Neural progenitor cell (in vitro differentiated cells): ENCODE measurements around the gene LRRC46. TPM values are rescaled to one million over a fixed set of nuclear protein-coding genes. Genes with fewer than 3 reads are reported as not detected.

Experiments
- DNase-seq: peaks from one replicate; pipeline ENCODE4 v3.0.0-alpha.2; 2016; ENCODE audit warnings: low spot score
- H2AFZ ChIP-seq: fragments of 200-600 bp; sonication (generic); replicated peaks from 2 replicates; pipeline ENCODE4 v1.6.1; 2016; ENCODE audit warnings: antibody characterized with exemption
- H3F3A ChIP-seq: fragments of 200-600 bp; sonication (generic); 2 replicates; pipeline ENCODE4 v1.6.1; 2016; ENCODE audit warnings: antibody characterized with exemption, low read depth
- H3K27ac ChIP-seq: fragments of 200-600 bp; sonication (generic); 2 replicates; pipeline ENCODE4 v1.5.1; 2016; ENCODE audit warnings: mild to moderate bottlenecking
- H3K27me3 ChIP-seq: fragments of 200-600 bp; sonication (generic); 2 replicates; pipeline ENCODE4 v1.6.1; 2016; ENCODE audit warnings: mild to moderate bottlenecking, moderate library complexity
- H3K36me3 ChIP-seq: fragments of 200-600 bp; sonication (generic); 2 replicates; pipeline ENCODE4 v1.5.1; 2016
- H3K4me1 ChIP-seq: fragments of 200-600 bp; sonication (generic); 2 replicates; pipeline ENCODE4 v1.6.1; 2016; ENCODE audit warnings: mixed run types
- H3K4me2 ChIP-seq: fragments of 200-600 bp; sonication (generic); 2 replicates; pipeline ENCODE4 v1.6.1; 2016
- H3K4me3 ChIP-seq: fragments of 200-600 bp; sonication (generic); 2 replicates; pipeline ENCODE4 v1.5.1; 2016
- H3K79me2 ChIP-seq: fragments of 200-600 bp; sonication (generic); 2 replicates; pipeline ENCODE4 v1.6.1; 2016; ENCODE audit warnings: low read depth
- H3K9ac ChIP-seq: fragments of 200-600 bp; sonication (generic); 2 replicates; pipeline ENCODE4 v1.6.1; 2016
- H3K9me3 ChIP-seq: fragments of 200-600 bp; sonication (generic); 2 replicates; pipeline ENCODE4 v1.5.1; 2016; ENCODE audit warnings: low read depth
- H4K20me1 ChIP-seq: fragments of 200-600 bp; sonication (generic); 2 replicates; pipeline ENCODE4 v1.6.1; 2016; ENCODE audit warnings: low read depth
- H3K27ac Mint-ChIP-seq: 3 replicates; pipeline ENCODE4 v1.8.0; 2021; ENCODE audit warnings: mixed read lengths
- H3K27me3 Mint-ChIP-seq: 2 replicates; pipeline ENCODE4 v1.8.0; 2022; ENCODE audit warnings: low read depth, mild to moderate bottlenecking, inconsistent platforms, moderate library complexity, mixed read lengths; ENCODE audit not compliant: insufficient read depth
- H3K36me3 Mint-ChIP-seq: 3 replicates; pipeline ENCODE4 v1.8.0; 2021; ENCODE audit warnings: mixed read lengths
- H3K4me1 Mint-ChIP-seq: 3 replicates; pipeline ENCODE4 v1.8.0; 2021; ENCODE audit warnings: mixed read lengths
- H3K4me3 Mint-ChIP-seq: 3 replicates; pipeline ENCODE4 v1.8.0; 2021; ENCODE audit warnings: mild to moderate bottlenecking, moderate library complexity, mixed read lengths
- H3K9me3 Mint-ChIP-seq: 3 replicates; pipeline ENCODE4 v1.8.0; 2020; ENCODE audit warnings: mixed read lengths
- EZH2 ChIP-seq: fragments of 200-600 bp; sonication (generic); IDR thresholded peaks from 2 replicates; pipeline ENCODE4 v1.6.1; 2017; ENCODE audit warnings: antibody characterized with exemption, mild to moderate bottlenecking, moderate library complexity
- EZH2phosphoT487 ChIP-seq: fragments of 200-600 bp; sonication (generic); IDR thresholded peaks from 2 replicates; pipeline ENCODE4 v1.6.1; 2017; ENCODE audit warnings: antibody characterized with exemption
- total RNA-seq: library from RNA; depleted of rRNA; stranded (reverse); fragments of >200 nt; gene quantifications from 2 replicates; pipeline ENCODE4 v1.2.3, GENCODE V29; 2015; ENCODE audit warnings: low replicate concordance
- TF ChIP-seq, protein P1 (sequence below): fragments of 200-600 bp; sonication (generic); IDR thresholded peaks from 2 replicates; pipeline ENCODE4 v1.5.1; 2017; ENCODE audit warnings: antibody characterized with exemption, mild to moderate bottlenecking

Gene LRRC46
- total RNA-seq, 1 donor from 2014 or later = 0.06 TPM

DNA sequence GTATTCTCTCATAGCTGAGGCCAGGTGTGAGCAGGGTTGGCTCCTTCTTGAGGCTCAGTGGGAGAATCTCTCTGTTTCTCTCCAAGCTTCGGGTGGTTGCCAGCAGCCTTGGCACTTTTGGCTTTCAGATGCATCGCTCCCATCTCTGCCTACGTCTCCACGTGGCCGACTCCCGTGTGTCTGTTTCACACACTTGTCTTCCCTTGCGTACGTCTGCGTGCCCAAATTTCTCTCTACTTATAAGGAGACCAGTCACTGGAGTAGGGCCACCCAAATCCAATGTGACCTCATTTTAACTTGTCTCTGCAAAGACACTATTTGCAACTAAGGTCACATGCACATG lies 24.6 kb upstream of the LRRC46 start:
- no peak overlapping the region for H3K4me3 ChIP-seq
- H3K79me2 ChIP-seq = no peaks in the 10 kb centered on the region
- no peaks in the 10 kb centered on the region for H3K36me3 Mint-ChIP-seq
- peaks cover 7% of the 10 kb centered on the region for H3K4me1 Mint-ChIP-seq
- H3K27me3 ChIP-seq = peaks cover 7% of the 10 kb centered on the region
- DNase-seq = no peak
- H3K27me3 Mint-ChIP-seq = peaks cover 20% of the 10 kb centered on the region
- H3K27ac ChIP-seq = no peak overlapping the region
- TF ChIP-seq EZH2phosphoT487 = no peak
- TF ChIP-seq, protein P1, sequence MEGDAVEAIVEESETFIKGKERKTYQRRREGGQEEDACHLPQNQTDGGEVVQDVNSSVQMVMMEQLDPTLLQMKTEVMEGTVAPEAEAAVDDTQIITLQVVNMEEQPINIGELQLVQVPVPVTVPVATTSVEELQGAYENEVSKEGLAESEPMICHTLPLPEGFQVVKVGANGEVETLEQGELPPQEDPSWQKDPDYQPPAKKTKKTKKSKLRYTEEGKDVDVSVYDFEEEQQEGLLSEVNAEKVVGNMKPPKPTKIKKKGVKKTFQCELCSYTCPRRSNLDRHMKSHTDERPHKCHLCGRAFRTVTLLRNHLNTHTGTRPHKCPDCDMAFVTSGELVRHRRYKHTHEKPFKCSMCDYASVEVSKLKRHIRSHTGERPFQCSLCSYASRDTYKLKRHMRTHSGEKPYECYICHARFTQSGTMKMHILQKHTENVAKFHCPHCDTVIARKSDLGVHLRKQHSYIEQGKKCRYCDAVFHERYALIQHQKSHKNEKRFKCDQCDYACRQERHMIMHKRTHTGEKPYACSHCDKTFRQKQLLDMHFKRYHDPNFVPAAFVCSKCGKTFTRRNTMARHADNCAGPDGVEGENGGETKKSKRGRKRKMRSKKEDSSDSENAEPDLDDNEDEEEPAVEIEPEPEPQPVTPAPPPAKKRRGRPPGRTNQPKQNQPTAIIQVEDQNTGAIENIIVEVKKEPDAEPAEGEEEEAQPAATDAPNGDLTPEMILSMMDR = no peak
- TF ChIP-seq EZH2 = no peak
- H4K20me1 ChIP-seq = no peaks in the 10 kb centered on the region
- no peak overlapping the region for H3K9ac ChIP-seq
- H3K4me1 ChIP-seq = no peaks in the 10 kb centered on the region
- H3K4me2 ChIP-seq = no peak overlapping the region
- H3K4me3 Mint-ChIP-seq = no peak overlapping the region
- no peaks in the 10 kb centered on the region for H3K9me3 Mint-ChIP-seq
- no peak overlapping the region for H3K27ac Mint-ChIP-seq
- no peaks in the 10 kb centered on the region for H3K9me3 ChIP-seq
- no peaks in the 10 kb centered on the region for H3F3A ChIP-seq
- no peak overlapping the region for H2AFZ ChIP-seq
- no peaks in the 10 kb centered on the region for H3K36me3 ChIP-seq

DNA sequence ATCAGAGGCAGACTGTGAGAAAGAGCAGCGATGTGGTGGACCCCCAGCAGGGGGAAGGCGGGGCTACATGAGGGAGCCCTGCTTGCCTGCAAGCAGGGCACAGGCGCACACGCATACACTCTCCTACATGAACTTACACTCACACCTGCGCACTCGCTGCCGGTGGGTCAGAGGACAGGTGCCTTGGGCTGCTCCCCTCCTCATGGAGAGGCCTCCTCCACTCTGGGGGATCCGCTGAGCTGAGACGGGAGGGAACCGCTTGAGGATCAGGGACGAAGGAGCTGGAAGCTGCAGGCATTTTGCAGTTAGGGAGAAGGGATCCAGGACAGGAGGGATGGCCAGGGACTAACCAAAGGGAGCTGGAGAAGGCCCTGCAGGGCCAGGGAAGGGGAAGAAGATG lies 24.0 kb upstream of the LRRC46 start:
- Histone ChIP-seq H4K20me1 (no peaks in the 10 kb centered on the region), H3K4me3 (no peak overlapping the region), H3K4me1 (no peaks in the 10 kb centered on the region), H3K4me2 (no peak overlapping the region), H3K9ac (no peak overlapping the region), H3K27me3 (peaks cover 7% of the 10 kb centered on the region), H3K9me3 (no peaks in the 10 kb centered on the region), H3K27ac (no peak overlapping the region), H3K36me3 (no peaks in the 10 kb centered on the region), H3K79me2 (no peaks in the 10 kb centered on the region), H2AFZ (no peak overlapping the region), H3F3A (no peaks in the 10 kb centered on the region)
- Mint-ChIP-seq H3K4me3 (no peak overlapping the region), H3K4me1 (peaks cover 7% of the 10 kb centered on the region), H3K36me3 (peaks cover 3% of the 10 kb centered on the region), H3K27ac (no peak overlapping the region), H3K9me3 (no peaks in the 10 kb centered on the region), H3K27me3 (peaks cover 20% of the 10 kb centered on the region)
- TF ChIP-seq, protein P1 = no peak
- TF ChIP-seq EZH2phosphoT487 = no peak
- TF ChIP-seq EZH2 = no peak
- no peak for DNase-seq

DNA sequence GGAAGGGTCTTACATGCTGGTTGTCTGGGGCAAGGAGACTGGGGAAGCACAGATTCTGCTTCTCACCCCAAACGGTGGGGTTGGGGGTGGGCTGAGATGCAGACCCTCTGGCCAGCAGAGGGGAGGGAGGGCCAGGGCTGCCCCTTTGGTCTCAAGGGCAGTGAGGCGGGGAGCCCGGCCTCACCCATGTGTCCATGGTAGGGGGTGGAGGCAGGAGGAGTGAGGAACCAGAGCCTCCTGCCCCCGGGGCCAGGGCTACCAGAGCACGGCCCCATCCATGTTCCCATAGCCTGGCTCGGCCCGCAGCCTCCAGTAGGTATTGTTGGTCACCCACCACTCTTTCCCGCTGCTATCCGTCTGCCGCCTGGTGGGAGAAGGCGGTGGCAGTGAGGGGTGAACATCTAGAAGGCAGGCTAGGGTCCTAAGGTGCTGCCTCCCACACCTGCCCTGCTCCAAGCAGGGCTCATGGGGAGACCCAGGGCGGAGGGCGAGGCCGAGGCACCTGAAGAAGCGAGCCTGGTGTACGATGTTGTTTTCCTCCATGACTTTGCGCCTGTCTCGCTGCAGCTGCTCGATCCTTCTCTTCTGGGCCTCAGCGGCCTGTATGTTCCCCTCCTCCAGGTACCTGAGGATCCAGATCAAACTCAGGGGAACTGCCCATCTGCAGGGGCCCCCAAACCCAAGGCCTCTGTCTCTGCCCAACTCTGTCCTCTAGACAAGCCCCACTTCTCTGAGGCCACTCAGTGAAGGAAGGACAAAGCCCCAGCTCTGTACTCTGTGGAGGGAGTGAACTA lies 23.2 kb upstream of the LRRC46 start:
- Histone ChIP-seq H3K79me2 (no peaks in the 10 kb centered on the region), H3K9me3 (no peaks in the 10 kb centered on the region), H3K4me1 (no peaks in the 10 kb centered on the region), H3K4me3 (no peak overlapping the region), H3K27me3 (peaks cover 7% of the 10 kb centered on the region), H2AFZ (no peak overlapping the region), H3K27ac (no peak overlapping the region), H3K36me3 (no peaks in the 10 kb centered on the region), H3K9ac (no peak overlapping the region), H3K4me2 (no peak overlapping the region), H4K20me1 (no peaks in the 10 kb centered on the region), H3F3A (no peaks in the 10 kb centered on the region)
- H3K27ac Mint-ChIP-seq = no peak overlapping the region
- DNase-seq = no peak
- no peak overlapping the region for H3K4me3 Mint-ChIP-seq
- H3K9me3 Mint-ChIP-seq = no peaks in the 10 kb centered on the region
- peaks cover 14% of the 10 kb centered on the region for H3K27me3 Mint-ChIP-seq
- H3K4me1 Mint-ChIP-seq = peaks cover 7% of the 10 kb centered on the region
- TF ChIP-seq EZH2 (no peak), EZH2phosphoT487 (no peak)
- TF ChIP-seq, protein P1 = no peak
- peaks cover 7% of the 10 kb centered on the region for H3K36me3 Mint-ChIP-seq
